ENCODE results near the gene KYAT1. TPM values are rescaled to one million over a fixed set of nuclear protein-coding genes. Genes with fewer than 3 reads are reported as not detected.

The KYAT1 gene
- total and polyA plus RNA-seq, 5 donors from 2014 or later, result 8.2 to 15.7 (median 11.5) TPM

DNA sequence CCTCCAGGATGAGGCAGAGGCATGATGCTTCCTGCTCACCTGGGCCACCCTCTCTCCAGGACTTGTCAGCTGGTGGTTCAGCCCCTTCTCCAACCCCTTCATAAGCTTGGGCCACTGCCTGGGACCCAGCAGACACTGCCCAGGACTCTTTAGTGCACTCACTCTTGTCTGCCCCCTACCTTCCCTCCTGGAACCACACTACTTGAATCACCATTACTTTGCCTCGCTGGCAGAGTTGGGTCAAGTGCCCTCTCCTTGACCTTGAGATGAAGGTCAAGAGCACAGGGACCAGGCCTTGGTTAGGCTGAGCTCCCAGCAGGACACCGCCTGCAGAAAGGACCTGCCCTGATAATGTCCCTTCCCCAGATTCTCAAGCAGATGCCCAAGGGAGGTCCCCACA lies 71.9 kb downstream of the KYAT1 start:
- H3K36me3 ChIP-seq (ENCODE audit: control insufficient read depth, insufficient read depth, low read length), result peaks cover 32% of the 10 kb centered on the region
- H3K4me3 ChIP-seq (ENCODE audit: low read depth, low read length), result no peak overlapping the region
- Mint-ChIP-seq H3K27me3 (no peaks in the 10 kb centered on the region), H3K4me1 (no peaks in the 10 kb centered on the region), H3K36me3 (peaks cover 4% of the 10 kb centered on the region), H3K27ac (no peak overlapping the region), H3K4me3 (no peak overlapping the region), H3K9me3 (no peaks in the 10 kb centered on the region)
- H3K27ac ChIP-seq (ENCODE audit: insufficient read depth, low read length, poor library complexity, severe bottlenecking), result no peak overlapping the region
- no peaks in the 10 kb centered on the region for H3K4me1 ChIP-seq (ENCODE audit: control insufficient read depth, insufficient read depth, low read length, poor library complexity, severe bottlenecking)
- no peaks in the 10 kb centered on the region for H3K27me3 ChIP-seq (ENCODE audit: control insufficient read depth, insufficient read depth, low read length)
- DNase-seq, result no peak
- no peaks in the 10 kb centered on the region for H3K9me3 ChIP-seq (ENCODE audit: control insufficient read depth in 2 of 2, low read length in 2 of 2)
- no peak for ATAC-seq (ENCODE audit: low read depth in 2 of 2)

DNA sequence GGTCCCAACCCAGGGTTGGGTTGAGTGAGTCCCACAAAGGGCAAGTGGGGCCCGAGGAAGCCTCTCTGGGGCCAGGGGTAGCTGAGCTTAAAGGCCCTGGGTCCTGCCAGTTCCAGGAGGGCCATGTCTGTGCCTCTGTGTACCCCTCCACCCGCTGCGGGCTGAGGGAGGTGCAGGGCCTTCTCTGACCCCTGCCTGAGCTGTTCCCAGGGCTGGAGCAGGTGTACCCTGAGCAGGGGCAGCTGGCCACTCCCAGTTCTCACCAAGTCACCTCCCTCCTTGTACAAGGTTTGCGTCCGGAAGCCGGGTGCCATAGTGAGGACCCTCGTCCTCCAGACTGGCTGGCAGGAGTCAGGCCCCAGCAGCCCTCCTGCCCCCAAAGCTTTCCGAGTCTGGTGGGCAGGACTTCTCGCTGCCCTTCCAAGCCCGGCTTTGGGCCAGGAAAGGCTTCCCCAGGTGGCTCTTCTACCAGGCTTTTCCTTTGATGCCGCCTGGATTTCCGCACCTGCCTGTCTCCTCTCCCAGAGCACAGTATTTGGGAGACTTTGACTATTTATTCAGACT lies 72.6 kb downstream of the KYAT1 start:
- Histone ChIP-seq H3K27ac (ENCODE audit: insufficient read depth, low read length, poor library complexity, severe bottlenecking) (no peak overlapping the region), H3K9me3 (ENCODE audit: control insufficient read depth in 2 of 2, low read length in 2 of 2) (no peaks in the 10 kb centered on the region), H3K4me1 (ENCODE audit: control insufficient read depth, insufficient read depth, low read length, poor library complexity, severe bottlenecking) (no peaks in the 10 kb centered on the region), H3K36me3 (ENCODE audit: control insufficient read depth, insufficient read depth, low read length) (peaks cover 33% of the 10 kb centered on the region), H3K4me3 (ENCODE audit: low read depth, low read length) (no peak overlapping the region), H3K27me3 (ENCODE audit: control insufficient read depth, insufficient read depth, low read length) (no peaks in the 10 kb centered on the region)
- Mint-ChIP-seq H3K27me3 (no peaks in the 10 kb centered on the region), H3K36me3 (peaks cover 4% of the 10 kb centered on the region), H3K4me3 (no peak overlapping the region), H3K27ac (no peak overlapping the region), H3K4me1 (no peaks in the 10 kb centered on the region), H3K9me3 (no peaks in the 10 kb centered on the region)
- DNase-seq (no peak), ATAC-seq (ENCODE audit: low read depth in 2 of 2) (no peak)

DNA sequence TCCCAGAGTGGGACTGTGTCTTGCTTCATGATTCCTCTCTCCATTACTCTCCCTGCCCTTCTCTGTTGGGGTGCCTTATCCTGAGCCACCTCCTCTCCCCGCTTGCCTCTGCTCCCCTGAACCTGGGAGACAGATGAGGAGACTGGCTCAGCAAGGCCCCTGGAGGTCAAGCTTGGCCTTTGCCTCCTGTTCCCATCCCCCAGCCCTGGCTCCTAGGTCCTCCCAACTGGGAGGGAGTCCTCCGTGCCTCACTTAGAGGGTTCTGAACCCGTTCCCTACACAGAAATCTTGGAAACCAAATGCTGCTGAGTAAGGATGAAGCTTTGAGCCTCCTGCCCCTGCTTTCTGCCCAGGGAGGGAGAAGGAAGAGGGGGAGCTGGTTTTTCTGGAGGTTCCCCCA lies 73.2 kb downstream of the KYAT1 start:
- H3K9me3 Mint-ChIP-seq, result no peaks in the 10 kb centered on the region
- peak overlapping the region in 1 of 3 donors; percentile 73 for H3K27ac Mint-ChIP-seq
- H3K4me3 ChIP-seq (ENCODE audit: low read depth, low read length), result no peak overlapping the region

DNA sequence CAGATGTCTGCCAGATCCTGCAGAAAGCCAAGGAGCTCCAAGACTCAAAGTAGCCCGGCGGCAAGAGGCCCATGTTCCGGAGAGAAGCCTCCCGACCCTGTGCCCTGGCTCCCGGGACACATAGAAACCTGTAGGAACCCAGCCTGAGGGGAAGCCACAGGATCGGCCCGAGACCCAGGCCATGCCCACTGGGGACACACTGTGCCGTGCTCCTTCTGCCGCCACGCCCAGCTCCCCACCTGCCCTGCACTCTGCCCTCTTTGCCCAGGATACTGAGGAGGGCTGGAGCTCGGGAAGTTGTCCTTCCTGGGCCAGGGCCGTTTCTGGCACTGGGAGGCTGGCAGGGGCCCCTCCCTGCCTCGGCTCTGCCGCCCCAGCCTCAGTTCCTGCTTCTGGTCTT lies 73.9 kb downstream of the KYAT1 start:
- H3K9me3 ChIP-seq (ENCODE audit: control insufficient read depth in 2 of 2, low read length in 2 of 2), result no peaks in the 10 kb centered on the region
- H3K27me3 ChIP-seq (ENCODE audit: control insufficient read depth, insufficient read depth, low read length), result no peaks in the 10 kb centered on the region
- Mint-ChIP-seq H3K4me3 (no peak overlapping the region), H3K27ac (no peak overlapping the region), H3K27me3 (no peaks in the 10 kb centered on the region), H3K9me3 (no peaks in the 10 kb centered on the region), H3K36me3 (peaks cover 14% of the 10 kb centered on the region), H3K4me1 (no peaks in the 10 kb centered on the region)
- H3K4me3 ChIP-seq (ENCODE audit: low read depth, low read length), result no peak overlapping the region
- no peaks in the 10 kb centered on the region for H3K4me1 ChIP-seq (ENCODE audit: control insufficient read depth, insufficient read depth, low read length, poor library complexity, severe bottlenecking)
- peaks cover 44% of the 10 kb centered on the region for H3K36me3 ChIP-seq (ENCODE audit: control insufficient read depth, insufficient read depth, low read length)
- DNase-seq (no peak), ATAC-seq (ENCODE audit: low read depth in 2 of 2) (no peak)
- H3K27ac ChIP-seq (ENCODE audit: insufficient read depth, low read length, poor library complexity, severe bottlenecking), result no peak overlapping the region

More for the DNA sequence above, 73.2 kb downstream of the KYAT1 start:
- no peak overlapping the region for H3K4me3 Mint-ChIP-seq
- no peaks in the 10 kb centered on the region for H3K27me3 Mint-ChIP-seq
- DNase-seq (no peak), ATAC-seq (ENCODE audit: low read depth in 2 of 2) (no peak)
- peaks cover 10% of the 10 kb centered on the region for H3K36me3 Mint-ChIP-seq
- no peaks in the 10 kb centered on the region for H3K27me3 ChIP-seq (ENCODE audit: control insufficient read depth, insufficient read depth, low read length)
- H3K27ac ChIP-seq (ENCODE audit: insufficient read depth, low read length, poor library complexity, severe bottlenecking), result no peak overlapping the region
- no peaks in the 10 kb centered on the region for H3K4me1 Mint-ChIP-seq
- H3K36me3 ChIP-seq (ENCODE audit: control insufficient read depth, insufficient read depth, low read length), result peaks cover 37% of the 10 kb centered on the region
- no peaks in the 10 kb centered on the region for H3K9me3 ChIP-seq (ENCODE audit: control insufficient read depth in 2 of 2, low read length in 2 of 2)
- no peaks in the 10 kb centered on the region for H3K4me1 ChIP-seq (ENCODE audit: control insufficient read depth, insufficient read depth, low read length, poor library complexity, severe bottlenecking)

DNA sequence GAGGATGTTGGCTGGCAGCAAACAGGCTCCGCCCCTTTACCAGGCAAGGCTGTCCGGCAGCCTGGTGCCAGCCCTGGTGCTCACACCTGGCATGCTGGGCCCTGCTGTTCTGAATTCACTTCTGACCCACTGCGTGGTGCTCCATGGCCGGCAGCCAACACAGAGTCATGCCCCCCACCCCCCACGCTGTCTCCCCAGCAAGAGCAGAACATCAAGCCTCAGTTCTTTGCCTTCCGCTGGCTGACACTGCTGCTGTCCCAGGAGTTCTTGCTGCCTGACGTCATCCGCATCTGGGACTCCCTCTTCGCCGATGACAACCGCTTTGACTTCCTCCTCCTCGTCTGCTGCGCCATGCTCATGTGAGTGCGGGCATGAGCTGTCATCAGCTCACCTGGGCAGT lies 76.1 kb downstream of the KYAT1 start:
- Mint-ChIP-seq H3K4me1 (no peaks in the 10 kb centered on the region), H3K4me3 (no peak overlapping the region), H3K9me3 (no peaks in the 10 kb centered on the region), H3K27me3 (no peaks in the 10 kb centered on the region), H3K27ac (peak overlapping the region in 1 of 3 donors; percentile 62), H3K36me3 (peaks cover 23% of the 10 kb centered on the region)
- ATAC-seq (ENCODE audit: low read depth in 2 of 2), result no peak
- H3K36me3 ChIP-seq (ENCODE audit: control insufficient read depth, insufficient read depth, low read length), result peaks cover 53% of the 10 kb centered on the region
- H3K4me3 ChIP-seq (ENCODE audit: low read depth, low read length), result no peak overlapping the region
- no peak overlapping the region for H3K27ac ChIP-seq (ENCODE audit: insufficient read depth, low read length, poor library complexity, severe bottlenecking)
- DNase-seq, result no peak
- no peaks in the 10 kb centered on the region for H3K9me3 ChIP-seq (ENCODE audit: control insufficient read depth in 2 of 2, low read length in 2 of 2)
- no peaks in the 10 kb centered on the region for H3K27me3 ChIP-seq (ENCODE audit: control insufficient read depth, insufficient read depth, low read length)
- H3K4me1 ChIP-seq (ENCODE audit: control insufficient read depth, insufficient read depth, low read length, poor library complexity, severe bottlenecking), result no peaks in the 10 kb centered on the region

DNA sequence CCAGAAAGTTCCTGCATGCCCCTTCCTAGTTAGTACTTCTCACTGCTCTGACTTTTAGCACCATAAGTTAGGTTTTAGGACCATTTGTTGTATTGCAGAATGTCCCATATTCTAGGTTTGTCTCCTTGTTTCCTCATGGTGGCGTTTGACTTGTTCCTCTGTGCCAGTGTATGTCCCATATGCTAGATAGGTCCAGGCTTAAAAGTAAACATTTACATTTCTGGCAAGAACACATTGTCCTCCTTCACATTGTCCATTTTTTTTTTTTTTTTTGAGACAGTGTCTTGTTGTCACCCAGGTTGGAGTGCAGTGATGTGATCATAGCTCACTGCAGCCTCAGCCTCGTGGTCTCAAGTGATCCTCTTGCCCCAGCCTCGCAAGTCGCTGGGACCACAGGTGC lies 79.3 kb downstream of the KYAT1 start:
- H3K27ac ChIP-seq (ENCODE audit: insufficient read depth, low read length, poor library complexity, severe bottlenecking), result no peak overlapping the region
- H3K27me3 ChIP-seq (ENCODE audit: control insufficient read depth, insufficient read depth, low read length), result no peaks in the 10 kb centered on the region
- no peaks in the 10 kb centered on the region for H3K9me3 ChIP-seq (ENCODE audit: control insufficient read depth in 2 of 2, low read length in 2 of 2)
- H3K36me3 Mint-ChIP-seq, result peaks cover 31% of the 10 kb centered on the region
- H3K4me3 ChIP-seq (ENCODE audit: low read depth, low read length), result no peak overlapping the region
- H3K4me1 Mint-ChIP-seq, result peaks cover 0 to 1% (median 0%) of the 10 kb centered on the region in 4 donors
- no peaks in the 10 kb centered on the region for H3K4me1 ChIP-seq (ENCODE audit: control insufficient read depth, insufficient read depth, low read length, poor library complexity, severe bottlenecking)
- H3K36me3 ChIP-seq (ENCODE audit: control insufficient read depth, insufficient read depth, low read length), result peaks cover 65% of the 10 kb centered on the region
- H3K27ac Mint-ChIP-seq, result peak overlapping the region in 1 of 3 donors; percentile 71
- H3K27me3 Mint-ChIP-seq, result no peaks in the 10 kb centered on the region
- no peaks in the 10 kb centered on the region for H3K9me3 Mint-ChIP-seq
- ATAC-seq (ENCODE audit: low read depth in 2 of 2), result no peak
- DNase-seq, result no peak
- H3K4me3 Mint-ChIP-seq, result no peak overlapping the region

DNA sequence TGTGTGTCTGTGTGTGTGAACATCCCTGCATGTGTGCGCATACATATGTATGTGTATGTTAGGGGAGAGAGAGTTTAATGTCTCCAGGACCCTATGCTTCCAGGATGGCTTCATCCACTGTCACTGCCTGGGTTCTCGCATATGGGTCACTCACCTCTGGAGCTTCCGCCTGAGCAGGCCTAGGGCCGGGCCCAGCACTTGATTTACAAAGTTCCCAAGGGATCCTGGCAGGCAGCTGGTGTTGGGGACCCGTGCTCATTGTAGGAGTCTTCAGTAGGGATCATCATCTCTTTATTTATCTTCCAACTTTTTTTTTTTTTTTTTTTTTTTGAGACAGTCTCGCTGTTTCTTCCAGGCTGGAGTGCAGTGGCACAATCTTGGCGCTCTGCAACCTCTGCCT lies 81.7 kb downstream of the KYAT1 start:
- Mint-ChIP-seq H3K36me3 (peaks cover 35% of the 10 kb centered on the region), H3K27ac (peak overlapping the region in 1 of 3 donors; percentile 17), H3K4me3 (peak overlapping the region in 1 of 4 donors; percentile 38), H3K4me1 (peaks cover 0 to 1% (median 0%) of the 10 kb centered on the region in 4 donors), H3K27me3 (no peaks in the 10 kb centered on the region), H3K9me3 (no peaks in the 10 kb centered on the region)
- ATAC-seq (ENCODE audit: low read depth in 2 of 2) (no peak), DNase-seq (no peak)
- H3K4me3 ChIP-seq (ENCODE audit: low read depth, low read length), result no peak overlapping the region
- no peak overlapping the region for H3K27ac ChIP-seq (ENCODE audit: insufficient read depth, low read length, poor library complexity, severe bottlenecking)
- H3K27me3 ChIP-seq (ENCODE audit: control insufficient read depth, insufficient read depth, low read length), result no peaks in the 10 kb centered on the region
- H3K9me3 ChIP-seq (ENCODE audit: control insufficient read depth in 2 of 2, low read length in 2 of 2), result no peaks in the 10 kb centered on the region
- H3K4me1 ChIP-seq (ENCODE audit: control insufficient read depth, insufficient read depth, low read length, poor library complexity, severe bottlenecking), result no peaks in the 10 kb centered on the region
- H3K36me3 ChIP-seq (ENCODE audit: control insufficient read depth, insufficient read depth, low read length), result peaks cover 53% of the 10 kb centered on the region

DNA sequence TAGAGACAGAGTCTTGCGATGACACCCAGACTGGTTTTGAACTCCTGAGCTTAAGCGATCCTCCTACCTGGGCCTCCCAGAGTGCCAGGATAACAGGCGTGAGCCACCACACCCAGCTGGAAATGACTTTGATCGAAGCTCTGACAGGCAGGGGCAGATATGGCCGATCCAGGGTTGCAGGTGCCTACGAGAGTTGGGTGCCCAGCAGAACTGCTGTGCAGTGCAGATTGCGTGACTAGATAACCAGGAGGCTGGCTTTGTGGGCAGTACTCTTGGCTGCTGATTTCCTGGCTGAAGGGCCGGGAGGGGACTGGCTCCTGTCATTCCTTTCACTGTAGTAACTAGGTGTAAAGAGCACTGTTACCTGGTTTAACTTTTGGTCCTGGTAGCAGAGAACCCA lies 82.9 kb downstream of the KYAT1 start:
- Histone ChIP-seq H3K27ac (ENCODE audit: insufficient read depth, low read length, poor library complexity, severe bottlenecking) (no peak overlapping the region), H3K4me1 (ENCODE audit: control insufficient read depth, insufficient read depth, low read length, poor library complexity, severe bottlenecking) (no peaks in the 10 kb centered on the region), H3K9me3 (ENCODE audit: control insufficient read depth in 2 of 2, low read length in 2 of 2) (no peaks in the 10 kb centered on the region), H3K4me3 (ENCODE audit: low read depth, low read length) (no peak overlapping the region), H3K36me3 (ENCODE audit: control insufficient read depth, insufficient read depth, low read length) (peaks cover 58% of the 10 kb centered on the region), H3K27me3 (ENCODE audit: control insufficient read depth, insufficient read depth, low read length) (no peaks in the 10 kb centered on the region)
- H3K27me3 Mint-ChIP-seq, result no peaks in the 10 kb centered on the region
- DNase-seq, result no peak
- H3K4me3 Mint-ChIP-seq, result no peak overlapping the region
- no peaks in the 10 kb centered on the region for H3K9me3 Mint-ChIP-seq
- peaks cover 0 to 1% (median 0%) of the 10 kb centered on the region in 4 donors for H3K4me1 Mint-ChIP-seq
- H3K27ac Mint-ChIP-seq, result no peak overlapping the region
- ATAC-seq (ENCODE audit: low read depth in 2 of 2), result no peak
- H3K36me3 Mint-ChIP-seq, result peaks cover 38% of the 10 kb centered on the region
